ENCODE data around the gene ATP5F1B. TPM values are rescaled to one million over a fixed set of nuclear protein-coding genes. Genes with fewer than 3 reads are reported as not detected.

The ATP5F1B gene
- total and polyA plus RNA-seq, 2 of the 13 experiments (the other 11 are each of a cell fraction or from before 2014, with no cell fraction given) = 1,051 to 1,180 TPM

- TF ChIP-seq BRD4 (CRISPR knock-in tag; IDR thresholded peaks at IDR 0.05) = no peak
- TF ChIP-seq RELA (CRISPR knock-in tag; IDR thresholded peaks at IDR 0.05) = no peak
- TF ChIP-seq ZNF3 (CRISPR knock-in tag; IDR thresholded peaks at IDR 0.05) = no peak
- peak; percentile 83 for TF ChIP-seq HOMEZ (CRISPR knock-in tag; IDR thresholded peaks at IDR 0.05; ENCODE audit: low read depth)
- no peak for TF ChIP-seq STAT5B (CRISPR knock-in tag; IDR thresholded peaks at IDR 0.05)
- TF ChIP-seq ZNF644 (CRISPR knock-in tag; IDR thresholded peaks at IDR 0.05; ENCODE audit: low read depth) = peak; percentile 70
- TF ChIP-seq ZNF224 (CRISPR knock-in tag; IDR thresholded peaks at IDR 0.05) = no peak
- TF ChIP-seq ZNF282 (IDR thresholded peaks at IDR 0.05; ENCODE audit: partially characterized antibody) = no peak
- no peak for TF ChIP-seq ZNF562 (CRISPR knock-in tag; IDR thresholded peaks at IDR 0.05; ENCODE audit: borderline replicate concordance)
- TF ChIP-seq YY1 (IDR thresholded peaks at IDR 0.05; ENCODE audit: insufficient read depth, insufficient replicate concordance, low read depth, low read length) = peak; percentile 59
- TF ChIP-seq KDM2A (CRISPR knock-in tag; IDR thresholded peaks at IDR 0.05; ENCODE audit: borderline replicate concordance, low read depth) = peak; percentile 83
- no peak for TF ChIP-seq ESRRA (CRISPR knock-in tag; IDR thresholded peaks at IDR 0.05; ENCODE audit: low read depth)
- no peak for TF ChIP-seq ZNF878 (CRISPR knock-in tag; IDR thresholded peaks at IDR 0.05)
- TF ChIP-seq ZNF296 (CRISPR knock-in tag; conservative IDR thresholded peaks at IDR 0.05) = no peak
- peak; percentile 62; the same call in 1 of the 2 replicates for TF ChIP-seq HMG20B (CRISPR knock-in tag; conservative IDR thresholded peaks at IDR 0.05)
- TF ChIP-seq ZNF234 (CRISPR knock-in tag; conservative IDR thresholded peaks at IDR 0.05) = no peak
- no peak for TF ChIP-seq TGIF2 (CRISPR knock-in tag; IDR thresholded peaks at IDR 0.05)
- TF ChIP-seq ZBTB40 (IDR thresholded peaks at IDR 0.05) = no peak
- TF ChIP-seq ZBTB40 (CRISPR knock-in tag; IDR thresholded peaks at IDR 0.05) = peak; percentile 30; the same call in 1 of the 2 replicates
- TF ChIP-seq ZNF326 (CRISPR knock-in tag; IDR thresholded peaks at IDR 0.05; ENCODE audit: borderline replicate concordance) = no peak
- TF ChIP-seq ZBTB8A (CRISPR knock-in tag; IDR thresholded peaks at IDR 0.05; ENCODE audit: borderline replicate concordance, low read depth) = no peak
Observed at GRCh38 chr12:56636675-56637540, 8.9 kb downstream of the ATP5F1B start (continued).

All from HepG2 (cell line).